Fibroblast of mammary gland (primary cell): ENCODE measurements around the gene PICK1.
A peak's percentile ranks its signal among the peaks of the same experiment; 100 is the strongest.

Source experiments
- DNase-seq: peaks from one replicate; pipeline ENCODE4 v3.0.0-alpha.2; 2010; ENCODE audit warnings: low read depth
- H3K4me3 ChIP-seq: 2 replicates; pipeline ENCODE4 v1.5.1; 2011; ENCODE audit warnings: low read depth, mild to moderate bottlenecking, low read length, moderate library complexity; ENCODE audit not compliant: control insufficient read depth
- CTCF ChIP-seq: conservative IDR thresholded peaks from 2 replicates; pipeline ENCODE4 v1.5.1; 2011; ENCODE audit warnings: low read depth, low read length, inconsistent platforms; ENCODE audit not compliant: control insufficient read depth, insufficient read depth

The PICK1 gene

GRCh38 chr22:38068641-38069371 is 11.6 kb downstream of the PICK1 start:
- no peak for DNase-seq
- no peak for TF ChIP-seq CTCF
- no peak overlapping the region for H3K4me3 ChIP-seq

DNA sequence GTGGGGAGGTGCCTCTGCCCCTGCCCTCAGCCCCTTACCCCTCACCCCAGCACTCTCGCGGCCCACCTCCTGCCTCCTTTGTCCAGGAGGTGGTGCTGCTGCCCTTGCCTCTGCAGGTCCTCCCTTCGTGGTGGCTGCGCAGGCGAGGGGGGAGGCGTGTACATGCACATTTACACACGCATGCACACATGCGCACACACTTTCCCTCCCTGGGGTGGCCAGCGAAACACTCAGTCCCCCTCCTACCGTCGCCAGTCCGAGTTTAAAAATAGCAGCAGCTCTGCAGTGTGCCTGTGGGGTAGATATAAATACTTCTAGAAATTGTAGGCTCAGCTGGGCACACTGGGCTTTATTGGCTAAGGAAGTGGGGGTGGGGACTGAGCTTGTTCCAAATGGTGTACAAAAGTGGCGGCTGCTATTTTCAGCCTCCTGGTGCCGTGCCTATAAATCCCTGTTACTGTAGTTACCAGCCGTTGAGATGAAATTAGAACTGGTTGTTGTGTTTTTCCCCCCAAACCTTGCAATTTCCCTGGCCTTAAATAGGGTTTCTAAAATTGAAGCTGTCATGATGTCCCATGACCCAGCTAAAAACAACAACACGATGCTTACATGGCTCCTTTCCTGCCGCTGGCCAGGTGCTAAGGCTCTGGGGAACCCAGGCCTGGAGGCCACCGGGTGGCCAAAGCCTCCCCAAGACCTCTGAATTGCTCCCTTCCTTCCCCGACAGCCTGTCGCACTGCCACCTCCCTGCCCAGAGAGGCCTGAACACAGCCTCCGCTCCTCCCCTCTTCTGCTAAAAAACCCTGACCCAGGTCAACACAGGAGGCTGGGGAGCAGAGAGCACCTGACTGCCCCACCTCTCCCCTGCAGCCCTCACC is 12.4 kb downstream of the PICK1 start:
- TF ChIP-seq CTCF, result peak; percentile 44
- H3K4me3 ChIP-seq, result no peak overlapping the region
- DNase-seq, result peak; percentile 26

DNA sequence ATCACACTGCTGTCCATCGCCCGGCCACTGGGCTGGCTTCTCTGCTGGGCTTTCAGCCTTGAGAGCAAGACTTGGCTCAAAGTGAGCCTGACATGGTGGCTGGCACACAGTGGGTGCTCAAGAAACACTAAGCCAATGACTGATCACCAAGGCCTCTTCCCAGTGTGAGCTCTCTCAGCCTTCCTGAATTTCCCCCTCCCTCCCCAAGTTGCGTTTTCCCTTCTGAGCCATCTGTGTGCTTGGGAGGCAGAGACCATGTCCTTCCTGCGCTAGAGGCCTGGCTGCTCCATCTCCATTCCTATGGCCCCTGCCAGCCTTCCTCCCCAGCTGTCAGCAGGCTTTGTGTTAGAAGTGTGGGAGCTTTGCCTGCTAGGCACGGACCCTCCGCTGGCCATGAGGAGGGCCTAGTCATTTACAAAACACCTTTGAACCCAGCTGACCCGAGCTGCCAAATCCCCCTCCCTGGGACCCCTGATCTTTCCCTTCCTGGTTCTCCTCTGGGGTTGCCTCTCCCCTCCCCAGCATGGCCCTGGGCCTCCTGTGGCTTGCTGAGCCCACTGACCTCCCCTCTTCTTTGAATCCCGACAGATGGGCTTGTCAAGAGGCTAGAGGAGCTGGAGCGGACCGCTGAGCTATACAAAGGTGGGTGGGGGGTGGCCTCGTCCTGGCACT is 13.2 kb downstream of the PICK1 start:
- DNase-seq, result no peak
- TF ChIP-seq CTCF, result no peak

DNA sequence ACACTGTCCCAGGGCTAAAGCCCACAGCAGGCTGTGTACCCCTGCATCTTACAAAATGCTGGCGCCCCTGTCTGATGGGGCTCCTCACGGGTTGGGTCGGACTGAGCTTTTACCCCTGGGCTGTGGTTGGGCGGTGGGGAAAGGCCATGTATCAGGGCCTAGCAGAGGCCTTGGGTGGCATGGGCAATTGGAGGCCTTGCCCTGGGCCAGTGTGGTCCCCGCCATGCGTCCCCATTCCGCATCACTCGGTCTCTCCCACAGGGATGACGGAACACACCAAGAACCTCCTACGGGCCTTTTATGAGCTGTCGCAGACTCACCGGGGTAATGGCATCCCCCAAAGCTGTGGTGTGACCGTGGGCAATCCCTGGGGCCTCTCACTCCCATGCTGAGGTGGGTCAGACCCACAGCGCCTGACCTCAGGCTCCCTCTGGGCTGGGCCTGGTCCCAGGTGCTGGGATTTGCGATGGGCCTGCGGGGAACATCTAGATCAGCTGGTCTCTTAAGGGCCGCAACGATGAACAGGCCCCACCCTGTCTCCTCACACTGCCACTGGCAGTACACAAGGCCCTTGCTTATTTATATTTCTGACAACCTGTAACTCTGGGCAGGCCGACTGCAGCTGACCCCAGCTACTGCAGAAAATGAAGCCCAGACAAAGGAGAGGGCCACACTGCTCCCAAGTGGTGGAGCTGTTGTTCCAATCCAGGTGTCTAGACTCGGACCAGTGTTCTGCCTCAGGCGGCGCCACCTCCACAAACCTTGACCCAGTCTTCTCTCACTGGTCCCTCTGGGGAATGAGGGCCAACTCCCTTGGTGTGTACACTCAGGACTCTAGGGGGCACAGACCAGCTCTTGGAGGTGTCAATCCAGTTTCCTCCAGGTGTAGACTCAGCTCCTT is 14.5 kb downstream of the PICK1 start:
- no peak overlapping the region for H3K4me3 ChIP-seq
- DNase-seq, result no peak
- TF ChIP-seq CTCF, result no peak

More for the DNA sequence above, 13.2 kb downstream of the PICK1 start:
- no peak overlapping the region for H3K4me3 ChIP-seq

DNA sequence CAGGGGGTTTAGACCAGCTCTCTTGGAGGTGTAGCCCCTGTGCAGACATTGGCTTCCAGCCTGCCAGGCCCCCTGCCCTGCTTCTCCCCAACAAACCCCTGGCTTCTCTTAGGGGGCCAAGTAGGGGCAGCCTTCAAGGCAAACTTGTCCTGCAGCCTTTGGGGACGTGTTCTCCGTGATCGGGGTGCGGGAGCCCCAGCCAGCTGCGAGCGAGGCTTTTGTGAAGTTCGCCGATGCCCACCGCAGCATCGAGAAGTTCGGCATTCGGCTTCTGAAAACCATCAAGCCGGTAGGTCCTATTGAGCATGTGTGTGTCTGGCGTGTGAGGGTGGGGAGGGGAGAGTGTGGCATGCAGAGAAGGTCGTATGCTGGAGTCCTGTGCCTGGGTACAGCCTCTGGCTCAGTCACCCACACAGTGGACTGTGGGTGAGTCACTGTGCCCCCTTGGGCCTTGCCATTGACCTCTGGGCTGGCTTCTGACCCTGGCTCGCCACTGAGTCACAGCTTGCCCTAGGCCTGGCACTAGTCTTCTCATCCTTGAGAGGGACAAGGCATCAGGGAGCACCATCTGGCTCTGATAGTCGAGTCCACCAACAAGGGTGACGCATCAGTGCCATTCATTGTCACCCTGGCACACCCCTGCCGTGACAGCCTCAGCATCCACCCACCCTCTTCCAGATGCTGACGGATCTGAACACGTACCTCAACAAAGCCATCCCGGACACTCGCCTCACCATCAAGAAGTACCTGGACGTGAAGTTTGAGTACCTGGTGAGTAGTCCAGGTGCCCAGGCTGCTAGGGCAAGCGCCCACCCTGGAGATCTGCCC is 15.3 kb downstream of the PICK1 start:
- TF ChIP-seq CTCF, result no peak
- no peak for DNase-seq
- no peak overlapping the region for H3K4me3 ChIP-seq
